ENCODE measurements around the gene OR2F2.

Gene OR2F2

GRCh38 chr7:143934526-143935325, at the start of gene OR2F2:
Gene OR2F2, plus strand, starts transcription at chr7:143935233. Its CDS starts 0 bp downstream, at chr7:143935233.
- TF ChIP-seq CTCF (IDR thresholded peaks at IDR 0.05; ENCODE audit: low read depth, low read length, missing control alignments): no peak
- H3K4me3 ChIP-seq (ENCODE audit: low read depth, low read length): no peak within 1 kb of the TSS
- no peaks in the 10 kb centered on the region for H3K36me3 ChIP-seq (replicated peaks)
- peak within 1 kb of the TSS; percentile 87 for H3K27ac ChIP-seq
- H3K27me3 ChIP-seq (replicated peaks): no peaks in the 10 kb centered on the region
- in situ Hi-C loops (cut with HindIII; ENCODE audit: low pct_ligation_motif_present, low sequenced_read_pairs): no loop called here
- DNase-seq: peak; percentile 76

GRCh38 chr7:143885951-143886350, 49.1 kb upstream of the OR2F2 start:
- no peak overlapping the region for H3K4me3 ChIP-seq (ENCODE audit: low read depth, low read length)
- H3K27me3 ChIP-seq (replicated peaks): no peaks in the 10 kb centered on the region
- no peak overlapping the region for H3K27ac ChIP-seq
- TF ChIP-seq CTCF (IDR thresholded peaks at IDR 0.05; ENCODE audit: low read depth, low read length, missing control alignments): no peak
- H3K36me3 ChIP-seq (replicated peaks): no peaks in the 10 kb centered on the region
- in situ Hi-C loops (cut with HindIII; ENCODE audit: low pct_ligation_motif_present, low sequenced_read_pairs): no loop called here
- no peak for DNase-seq

GRCh38 chr7:143886826-143887477, 48.1 kb upstream of the OR2F2 start:
- DNase-seq: no peak

GRCh38 chr7:143889068-143889467, 46.0 kb upstream of the OR2F2 start:
- DNase-seq: no peak
- in situ Hi-C loops (cut with HindIII; ENCODE audit: low pct_ligation_motif_present, low sequenced_read_pairs): no loop called here
- Histone ChIP-seq H3K36me3 (replicated peaks) (no peaks in the 10 kb centered on the region), H3K4me3 (ENCODE audit: low read depth, low read length) (no peak overlapping the region), H3K27me3 (replicated peaks) (no peaks in the 10 kb centered on the region), H3K27ac (no peak overlapping the region)
- TF ChIP-seq CTCF (IDR thresholded peaks at IDR 0.05; ENCODE audit: low read depth, low read length, missing control alignments): no peak

More at GRCh38 chr7:143886826-143887477, 48.1 kb upstream of the OR2F2 start:
- Histone ChIP-seq H3K4me3 (ENCODE audit: low read depth, low read length) (no peak overlapping the region), H3K27me3 (replicated peaks) (no peaks in the 10 kb centered on the region), H3K36me3 (replicated peaks) (no peaks in the 10 kb centered on the region), H3K27ac (no peak overlapping the region)
- in situ Hi-C loops (cut with HindIII; ENCODE audit: low pct_ligation_motif_present, low sequenced_read_pairs): no loop called here
- no peak for TF ChIP-seq CTCF (IDR thresholded peaks at IDR 0.05; ENCODE audit: low read depth, low read length, missing control alignments)

- in situ Hi-C loops (cut with HindIII; ENCODE audit: low pct_ligation_motif_present, low sequenced_read_pairs): no loop called here
- Histone ChIP-seq H3K4me3 (ENCODE audit: low read depth, low read length) (no peak overlapping the region), H3K27ac (peak overlapping the region; percentile 20), H3K27me3 (replicated peaks) (no peaks in the 10 kb centered on the region), H3K36me3 (replicated peaks) (no peaks in the 10 kb centered on the region)
- DNase-seq: no peak
- no peak for TF ChIP-seq CTCF (IDR thresholded peaks at IDR 0.05; ENCODE audit: low read depth, low read length, missing control alignments)
Observed at GRCh38 chr7:143890558-143890957, 44.5 kb upstream of the OR2F2 start.
